Left renal cortex interstitium (tissue), 4 donors: Measurements from ENCODE around the gene TENT5D. TPM values are rescaled to one million over a fixed set of nuclear protein-coding genes. Genes with fewer than 3 reads are reported as not detected.
"Not testable (repeated sequence)": the region's sequence is repeated elsewhere in the genome, so short reads cannot be mapped to it uniquely, and the experiment has no call there.

Source experiments
- DNase-seq, 4 donors: peaks; one replicate each; pipeline ENCODE4 v3.0.0-alpha.2; 2013; ENCODE audit warnings: low read depth in 4 of 4, low spot score in 2 of 4, missing footprints in 1 of 4
- polyA plus RNA-seq, 4 donors: library from polyadenylated mRNA; unstranded; fragments of 120-200 nt; gene quantifications; one replicate each; pipeline ENCODE4 v1.2.1, GENCODE V29; 2013; ENCODE audit not compliant: insufficient read length in 4 of 4

TENT5D gene
- polyA plus RNA-seq = under 1 TPM; 0.05 to 0.11 (median 0.06) TPM

DNA sequence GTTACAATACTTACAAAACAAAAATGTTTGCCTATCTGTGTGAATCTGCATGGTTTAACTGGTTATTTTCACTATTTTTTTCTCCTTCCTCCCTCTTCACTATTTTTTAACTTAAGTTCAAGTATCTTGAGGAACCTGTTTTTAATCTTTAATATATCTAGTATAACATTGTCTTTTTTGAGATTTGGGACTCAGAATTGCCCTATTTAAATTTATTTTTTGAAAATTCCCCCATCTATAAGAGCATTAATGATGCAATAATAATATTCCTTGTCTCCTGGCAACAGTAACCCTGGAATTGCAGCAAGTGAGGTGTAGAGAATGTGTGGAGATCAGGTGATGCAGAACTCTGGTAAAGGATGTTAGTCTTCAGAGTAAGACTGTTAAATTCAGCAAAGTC lies at the start of gene TENT5D:
TENT5D (plus strand) TSS at position 301 of the 400 bp plus-strand sequence. CDS start 22,093 bp downstream, outside the sequence.
- no peak for DNase-seq

DNA sequence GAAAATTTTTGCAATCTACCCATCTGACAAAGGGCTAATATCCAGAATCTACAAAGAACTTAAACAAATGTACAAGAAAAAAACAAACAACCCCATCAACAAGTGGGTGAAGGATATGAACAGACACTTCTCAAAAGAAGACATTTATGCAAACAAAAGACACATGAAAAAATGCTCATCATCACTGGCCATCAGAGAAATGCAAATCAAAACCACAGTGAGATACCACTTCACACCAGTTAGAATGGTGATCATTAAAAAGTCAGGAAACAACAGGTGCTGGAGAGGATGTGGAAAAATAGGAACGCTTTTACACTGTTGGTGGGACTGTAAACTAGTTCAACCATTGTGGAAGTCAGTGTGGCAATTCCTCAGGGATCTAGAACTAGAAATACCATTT lies 34.6 kb upstream of the TENT5D start:
- DNase-seq = not testable (repeated sequence)

DNA sequence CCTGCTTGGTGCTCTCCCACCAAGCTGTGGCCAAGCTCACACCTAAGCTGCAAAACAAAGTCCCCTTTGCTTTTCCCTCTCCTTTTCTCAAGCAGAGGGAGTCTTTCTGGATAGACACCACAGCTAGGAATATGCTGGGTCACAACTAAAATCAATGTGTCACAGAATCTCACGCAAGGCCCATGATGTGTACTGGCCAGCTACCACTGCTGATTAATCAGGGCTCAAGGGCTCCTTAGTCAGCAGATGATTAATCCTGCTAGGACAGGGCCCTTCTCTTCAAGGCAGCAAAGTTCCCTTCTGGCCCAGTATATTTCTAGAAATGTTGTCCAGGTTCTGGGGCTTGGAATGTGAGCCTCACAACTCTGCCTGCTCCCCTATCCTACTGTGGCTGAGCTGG lies 32.0 kb upstream of the TENT5D start:
- DNase-seq = no peak

DNA sequence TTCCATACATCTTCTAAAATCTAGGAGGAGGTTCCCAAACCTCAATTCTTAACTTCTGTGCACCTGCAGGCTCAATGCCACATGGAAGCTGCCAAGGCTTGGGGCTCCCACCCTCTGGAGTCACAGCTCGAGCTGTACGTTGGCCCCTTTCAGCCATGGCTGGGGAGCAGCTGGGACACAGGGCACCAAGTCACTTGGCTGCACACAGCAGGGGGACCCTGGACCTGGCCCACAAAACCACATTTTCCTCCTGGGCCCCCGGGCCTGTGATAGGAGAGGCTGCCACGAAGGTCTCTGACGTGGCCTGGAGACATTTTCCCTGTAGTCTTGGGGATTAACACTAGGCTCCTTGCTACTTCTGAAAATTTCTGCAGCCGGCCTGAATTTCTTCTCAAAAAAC lies 8.2 kb upstream of the TENT5D start:
- DNase-seq = no peak

DNA sequence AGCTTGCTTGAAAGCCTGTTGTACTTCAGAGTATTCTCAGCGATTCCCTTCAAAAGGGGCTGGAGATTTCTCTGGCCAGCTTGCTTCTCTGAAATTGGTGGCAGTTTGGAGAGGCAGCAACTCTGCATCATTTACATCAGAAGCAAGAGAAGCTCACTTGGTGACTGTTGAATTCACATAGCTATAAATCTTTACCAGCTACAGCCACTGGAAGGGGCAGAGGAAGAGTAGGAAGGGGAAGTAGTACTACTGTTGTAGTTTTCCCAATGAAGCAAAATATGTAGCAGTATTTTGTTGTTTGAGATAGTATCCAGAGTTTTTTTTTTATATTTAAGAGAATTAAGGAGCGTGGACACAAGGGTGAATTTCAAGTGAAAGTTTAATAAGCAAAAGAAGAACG lies 2.8 kb downstream of the TENT5D start:
- DNase-seq = no peak

DNA sequence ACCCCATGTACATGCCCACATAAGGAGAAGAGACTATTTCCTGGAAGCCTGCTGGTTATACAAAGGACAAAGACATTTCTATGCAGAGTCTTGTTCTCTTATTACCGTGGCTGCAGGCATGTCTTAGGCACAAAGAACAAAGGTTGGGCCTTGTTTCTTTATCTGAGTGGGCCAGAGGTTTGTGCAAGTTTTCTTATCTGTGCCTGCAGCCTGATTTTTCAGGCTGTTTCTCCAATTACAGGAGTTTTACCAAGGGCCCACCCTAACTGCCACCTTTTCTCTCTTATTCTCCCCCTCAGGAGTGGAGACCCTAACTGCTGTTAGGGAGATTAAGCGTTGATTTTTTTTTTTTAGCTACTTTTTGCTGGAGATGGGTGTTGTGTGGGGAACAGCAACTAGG lies 3.5 kb downstream of the TENT5D start:
- DNase-seq = no peak

DNA sequence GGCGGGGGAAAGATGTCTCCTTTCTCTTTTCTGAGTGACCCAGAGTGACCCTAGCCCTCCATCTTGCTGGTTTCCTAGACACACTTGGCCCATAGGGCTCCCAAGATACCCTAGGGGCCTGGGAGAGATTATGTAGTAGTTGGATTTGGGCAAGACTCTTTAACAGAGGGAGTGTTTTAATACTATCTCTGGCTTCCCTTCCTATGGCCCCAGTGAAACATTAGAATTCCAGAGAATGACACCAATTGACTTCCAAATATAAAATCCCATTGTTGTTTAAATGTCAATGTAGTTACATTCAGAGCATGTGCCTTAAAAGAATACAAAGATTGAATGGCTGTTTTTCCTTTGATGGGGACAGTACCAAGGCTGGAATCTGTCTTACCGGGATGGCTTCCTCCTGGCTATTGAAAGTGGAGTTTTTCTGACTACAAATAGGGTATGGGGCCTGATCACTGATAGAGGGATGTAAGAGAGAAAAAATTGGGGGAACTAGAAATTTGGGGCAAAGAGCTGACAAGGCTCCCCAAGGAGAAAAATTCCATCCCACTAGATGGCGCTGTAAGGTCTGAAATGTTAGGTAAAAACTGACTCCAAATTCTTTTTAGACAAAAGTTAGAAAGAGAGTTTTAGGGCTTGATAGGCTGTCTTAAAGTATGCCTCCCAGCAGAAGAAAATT lies 10.7 kb downstream of the TENT5D start:
- no peak for DNase-seq

DNA sequence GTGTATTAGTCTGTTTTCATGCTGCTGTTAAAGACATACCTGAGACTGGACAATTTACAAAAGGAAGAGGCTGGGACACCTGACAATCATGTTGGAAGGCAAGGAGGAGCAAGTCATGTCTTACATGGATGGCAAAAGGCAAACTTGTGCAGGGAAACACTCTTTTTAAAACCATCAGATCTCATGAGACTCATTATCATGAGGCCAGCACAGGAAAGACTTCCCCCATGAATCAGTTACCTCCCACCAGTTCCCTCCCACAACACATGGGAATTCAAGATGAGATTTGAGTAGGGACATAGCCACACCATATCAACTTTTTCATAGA lies 11.2 kb downstream of the TENT5D start:
- no peak for DNase-seq

DNA sequence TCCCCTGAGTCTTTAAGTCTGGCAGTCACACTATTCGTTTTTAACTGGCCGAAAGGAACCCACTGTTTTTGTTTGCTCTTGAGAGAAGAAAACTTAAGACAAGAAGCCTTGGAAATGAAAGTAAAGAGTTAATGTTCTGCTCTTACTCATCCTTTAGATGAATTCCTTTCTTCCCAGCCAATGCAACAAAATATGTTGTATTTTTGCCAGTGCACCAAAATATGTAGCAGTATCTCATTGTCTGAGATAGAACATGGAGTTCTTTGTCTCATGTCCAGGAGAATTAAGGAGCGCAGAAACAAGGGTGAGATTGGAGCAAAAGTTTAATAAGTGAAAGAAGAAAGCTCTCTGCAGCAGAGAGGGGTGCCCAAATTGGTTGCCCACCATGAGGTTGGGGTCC lies 12.2 kb downstream of the TENT5D start:
- no peak for DNase-seq

DNA sequence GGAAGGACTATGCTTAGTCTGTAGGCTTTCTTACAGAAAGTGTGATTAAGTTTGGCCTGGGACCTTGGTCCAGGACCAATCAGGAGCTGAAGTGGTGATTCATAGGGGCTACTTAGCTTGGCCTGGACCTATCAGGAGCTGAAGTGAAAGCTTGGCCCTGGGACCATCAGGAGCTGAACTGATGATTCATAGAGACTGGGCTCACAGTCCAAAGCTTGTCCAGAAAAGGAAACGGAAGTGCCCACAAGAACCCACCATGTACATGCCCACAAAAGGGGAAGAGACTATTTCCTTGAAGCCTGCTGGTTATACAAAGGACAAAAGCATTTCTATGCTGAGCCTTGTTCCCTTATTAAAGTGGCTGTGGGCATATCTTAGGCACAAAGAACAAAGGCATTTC lies 12.6 kb downstream of the TENT5D start:
- no peak for DNase-seq

DNA sequence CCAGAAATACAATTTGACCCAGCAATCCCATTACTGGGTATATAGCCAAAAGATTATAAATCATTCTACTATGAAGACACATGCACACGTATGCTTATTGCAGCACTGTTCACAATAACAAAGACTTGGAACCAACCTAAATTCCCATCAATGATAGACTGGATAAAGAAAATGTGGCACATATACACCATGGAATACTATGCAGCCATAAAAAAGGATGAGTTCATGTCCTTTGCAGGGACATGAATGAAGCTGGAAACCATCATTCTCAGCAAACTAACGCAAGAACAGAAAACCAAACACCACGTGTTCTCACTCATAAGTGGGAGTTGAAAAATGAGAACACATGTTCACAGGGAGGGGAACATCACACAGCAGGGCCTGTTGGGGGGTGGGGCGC lies 47.9 kb downstream of the TENT5D start:
- DNase-seq = not testable (repeated sequence)

DNA sequence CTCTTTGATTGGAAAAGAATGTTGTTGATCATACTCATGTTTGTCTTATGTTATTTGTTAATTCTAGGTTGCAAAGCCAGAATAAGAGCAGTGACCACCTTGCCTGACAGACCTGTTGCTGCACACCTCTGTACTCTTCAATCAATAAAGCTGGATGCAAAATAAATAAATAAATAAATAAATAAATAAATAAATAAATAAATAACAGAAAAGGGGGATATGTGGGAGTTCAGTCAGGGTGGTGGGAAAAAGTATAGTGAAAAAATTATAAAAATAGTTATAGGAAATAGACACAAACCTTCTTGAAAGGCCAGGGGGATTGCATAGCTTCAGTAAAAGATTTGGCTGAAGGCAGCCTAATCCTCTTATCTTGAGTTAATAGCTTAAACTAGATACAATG lies 51.3 kb downstream of the TENT5D start:
- DNase-seq = no peak

DNA sequence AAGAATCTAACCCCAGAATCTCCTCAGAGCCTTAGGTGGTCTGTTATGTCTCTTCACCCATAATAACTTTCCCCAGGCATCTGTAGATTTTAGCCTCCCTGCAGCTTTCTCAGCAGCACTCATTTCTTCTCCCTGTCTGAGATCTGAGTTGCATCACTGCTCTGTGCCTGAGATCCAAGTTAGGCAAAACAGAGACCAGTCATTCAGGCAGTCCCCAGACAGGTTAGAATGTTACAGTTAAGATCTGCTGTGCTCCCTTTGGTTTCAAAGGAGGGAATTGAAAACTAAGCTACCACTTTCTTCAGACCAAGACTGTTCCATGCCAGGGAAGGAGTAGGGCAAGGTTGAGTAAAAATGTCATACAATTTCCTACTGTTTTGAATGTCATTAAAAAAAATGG lies 65.3 kb downstream of the TENT5D start:
- DNase-seq = no peak

DNA sequence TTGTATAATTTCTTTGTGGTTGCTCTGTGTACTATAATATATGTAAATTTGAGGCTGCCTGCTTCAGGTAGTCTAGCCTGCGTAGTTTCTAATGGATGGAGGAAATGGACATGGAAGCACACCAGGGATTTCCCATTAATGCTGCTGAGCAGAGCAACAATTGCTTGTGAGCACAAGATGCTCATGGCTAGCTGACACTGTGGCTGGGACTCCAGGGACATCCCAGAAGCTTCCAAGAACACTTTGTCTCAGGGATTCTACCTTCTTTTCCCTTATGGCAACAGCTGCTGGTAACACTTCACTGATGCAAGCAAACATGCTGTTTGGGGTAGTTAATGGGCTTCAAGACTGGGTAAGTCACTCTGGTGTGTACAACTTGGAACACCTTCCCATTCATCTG lies 66.1 kb downstream of the TENT5D start:
- DNase-seq = no peak

DNA sequence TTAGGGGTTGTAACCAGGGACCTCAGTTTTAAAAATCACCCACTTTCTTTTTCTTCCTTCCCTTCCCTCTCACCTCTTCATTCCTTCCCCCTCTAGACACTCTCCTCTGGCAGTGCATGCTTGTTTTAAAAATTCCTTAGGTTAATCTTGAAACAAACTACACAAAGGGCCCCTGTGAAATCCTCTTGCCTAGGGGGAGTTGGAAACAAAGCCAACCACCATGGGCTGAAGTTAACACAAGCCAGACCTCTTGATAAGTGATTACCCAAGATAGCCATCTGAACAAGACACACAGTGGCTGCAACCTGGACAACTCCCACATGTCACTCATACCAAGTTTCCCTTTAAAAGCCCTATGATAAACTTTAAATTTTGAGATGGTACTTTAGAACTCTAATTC lies 68.9 kb downstream of the TENT5D start:
- no peak for DNase-seq
